HepG2 (cell line): ENCODE results near the gene NEGR1. TPM values are rescaled to one million over a fixed set of nuclear protein-coding genes. Genes with fewer than 3 reads are reported as not detected.

Experiments
- ATAC-seq: fragments of 200-7000 bp; cut with Tn5 transposase; 3 replicates; pipeline ENCODE4 v1.9.1; 2020; ENCODE audit warnings: mild to moderate bottlenecking, moderate library complexity
- BruUV-seq: library from RNA; stranded (reverse); fragments of 400-500 nt; replicated peaks from 2 replicates; lab custom pipeline; 2021; lab: Mats Ljungman, UMichigan
- CTCF ChIA-PET: fragments of 300-600 bp; formaldehyde crosslinking; extraction: SDS; loops from one replicate; lab custom pipeline; 2021; ENCODE audit warnings: low total read pairs, inconsistent platforms, low intra/inter-chr PET ratio; lab: Yijun Ruan, JAX
- POLR2A ChIA-PET: fragments of 350-600 bp; sonication (Branson Sonifier 250); formaldehyde crosslinking; loops from one replicate; lab custom pipeline; 2020; ENCODE audit warnings: antibody characterized with exemption, inconsistent platforms; lab: Yijun Ruan, JAX
- DNase-seq: peaks from one replicate; pipeline ENCODE4 v3.0.0-alpha.2; 2015; ENCODE audit warnings: low spot score
- FAIRE-seq: peaks from 3 replicates; lab custom pipeline; 2011; peaks lifted over from hg19 to GRCh38; lab: Jason Lieb, UNC
- H2AFZ ChIP-seq: one replicate; pipeline ENCODE4 v1.6.1; 2011; ENCODE audit warnings: low read length, inconsistent platforms
- H3K27ac ChIP-seq: fragments of 300-600 bp; 3 replicates; pipeline ENCODE4 v1.8.0; 2011; ENCODE audit warnings: mixed run types, mild to moderate bottlenecking, mixed read lengths, low read length, inconsistent platforms; ENCODE audit not compliant: insufficient read depth; ENCODE audit errors: extremely low read length
- H3K27me3 ChIP-seq, 2 experiments: fragments of 200-600 bp in 1 of 2; 2 replicates in 1 of 2; 3 replicates in 1 of 2; pipeline versions ENCODE4 v1.6.0 to v1.8.0; 2011; ENCODE audit warnings: low read length in 2 of 2, mild to moderate bottlenecking in 2 of 2, moderate library complexity in 2 of 2, inconsistent platforms in 1 of 2; ENCODE audit not compliant: insufficient read depth in 2 of 2, control insufficient read depth in 1 of 2
- H3K36me3 ChIP-seq, 2 experiments: fragments of 200-600 bp in 1 of 2; replicated peaks in 1 of 2; 2 replicates in 1 of 2; 3 replicates in 1 of 2; pipeline versions ENCODE4 v1.5.1 to v1.8.0; 2011; ENCODE audit warnings: low read length in 2 of 2, inconsistent platforms in 1 of 2; ENCODE audit not compliant: insufficient read depth in 2 of 2, control insufficient read depth in 1 of 2
- H3K4me1 ChIP-seq: 2 replicates; pipeline ENCODE4 v1.5.1; 2012; ENCODE audit warnings: low read length, inconsistent platforms; ENCODE audit not compliant: insufficient read depth
- H3K4me2 ChIP-seq: 2 replicates; pipeline ENCODE4 v1.6.0; 2011; ENCODE audit warnings: low read depth, low read length, inconsistent platforms
- H3K4me3 ChIP-seq, 3 experiments: fragments of 200-600 bp in 1 of 3; sonication (generic), shearing (Covaris generic) in 1 of 3; replicated peaks in 1 of 3; 2 replicates each; pipeline ENCODE4 v1.5.1; 2011 to 2016; ENCODE audit warnings: low read length in 3 of 3, inconsistent platforms in 2 of 3, low read depth in 2 of 3, mild to moderate bottlenecking in 2 of 3, control low read depth in 1 of 3, mixed read lengths in 1 of 3; ENCODE audit not compliant: insufficient read depth in 1 of 3
- H3K79me2 ChIP-seq: one replicate; pipeline ENCODE4 v1.6.1; 2011; ENCODE audit warnings: low read length, inconsistent platforms; ENCODE audit not compliant: insufficient read depth
- H3K9ac ChIP-seq: 2 replicates; pipeline ENCODE4 v1.6.0; 2011; ENCODE audit warnings: mild to moderate bottlenecking, low read depth, low read length, inconsistent platforms; ENCODE audit not compliant: insufficient read depth
- H3K9me3 ChIP-seq: 2 replicates; pipeline ENCODE4 v1.5.1; 2012; ENCODE audit warnings: mild to moderate bottlenecking, low read length
- H4K20me1 ChIP-seq: 2 replicates; pipeline ENCODE4 v1.6.0; 2011; ENCODE audit warnings: inconsistent platforms, mild to moderate bottlenecking, low read length, moderate library complexity; ENCODE audit not compliant: insufficient read depth
- KAT8 ChIP-seq: IDR thresholded peaks from 2 replicates; pipeline ENCODE4 v1.6.1; 2016; ENCODE audit warnings: missing genetic modification reagents, missing compliant biosample characterization
- NCOA1 ChIP-seq: sonication (generic); formaldehyde crosslinking; IDR thresholded peaks from 2 replicates; pipeline ENCODE4 v1.9.0; 2021; ENCODE audit warnings: missing genetic modification reagents
- NFE2L2 ChIP-seq: fragments of 150-350 bp; IDR thresholded peaks from 2 replicates; pipeline ENCODE4 v1.6.1; 2014; ENCODE audit warnings: low read length
- PHF8 ChIP-seq: sonication (generic); formaldehyde crosslinking; IDR thresholded peaks from 2 replicates; pipeline ENCODE4 v1.5.0; 2020; ENCODE audit warnings: missing genetic modification reagents
- TAF15 ChIP-seq: fragments of 200-400 bp; formaldehyde crosslinking; IDR thresholded peaks from one replicate; pipeline ENCODE4 v1.6.1; 2018; ENCODE audit warnings: mild to moderate bottlenecking, low read depth, low read length; ENCODE audit not compliant: poor library complexity, severe bottlenecking
- YY1 ChIP-seq: IDR thresholded peaks from 2 replicates; pipeline ENCODE4 v1.6.1; 2011; ENCODE audit warnings: low read length, low read depth, moderate library complexity, mild to moderate bottlenecking; ENCODE audit not compliant: insufficient read depth, insufficient replicate concordance
- ZNF17 ChIP-seq: sonication (generic); formaldehyde crosslinking; IDR thresholded peaks from 2 replicates; pipeline ENCODE4 v1.5.0; 2020; ENCODE audit warnings: mild to moderate bottlenecking, missing genetic modification reagents
- ZNF256 ChIP-seq: sonication (generic); formaldehyde crosslinking; conservative IDR thresholded peaks from 2 replicates; pipeline ENCODE4 v1.4.0; 2020; ENCODE audit warnings: missing genetic modification reagents
- ZNF264 ChIP-seq: sonication (generic); formaldehyde crosslinking; IDR thresholded peaks from 2 replicates; pipeline ENCODE4 v1.4.0; 2020; ENCODE audit warnings: missing genetic modification reagents
- ZNF644 ChIP-seq: IDR thresholded peaks from 2 replicates; pipeline ENCODE4 v1.6.1; 2016; ENCODE audit warnings: low read depth
- ZNF720 ChIP-seq: sonication (generic); formaldehyde crosslinking; IDR thresholded peaks from 2 replicates; pipeline ENCODE4 v1.4.0; 2020; ENCODE audit warnings: missing genetic modification reagents
- ZNF780A ChIP-seq: sonication (generic); formaldehyde crosslinking; IDR thresholded peaks from 2 replicates; pipeline ENCODE4 v1.8.0; 2022; ENCODE audit warnings: mild to moderate bottlenecking, missing genetic modification reagents, moderate library complexity
- WGBS: methylation state at CpG from one replicate; pipeline ENCODE4 v1.1.6; 2017; ENCODE audit warnings: low lambda C conversion rate; 5-methylcytosine and 5-hydroxymethylcytosine counted together
- in situ Hi-C: cut with HindIII; loops from 2 replicates; pipeline ENCODE4 v1.10.0; 2017; ENCODE audit warnings: low pct_unique_long_range_greater_than_20kb; ENCODE audit not compliant: extremely low pct_ligation_motif_present
- intact Hi-C: fragments of 100-400 bp; cut with micrococcal nuclease; formaldehyde crosslinking; loops from one replicate; pipeline ENCODE4 v1.10.0; 2022; ENCODE audit not compliant: unreplicated experiment
- polyA plus RNA-seq, 8 experiments: library from polyadenylated mRNA; depleted of rRNA in 3 of 8; stranded (reverse) in 7 of 8; unstranded in 1 of 8; fragments of >200 nt; fragmentation: Illumina TruSeq in 4 of 8; extraction: Trizol in 4 of 8; gene quantifications; 2 replicates each; pipeline versions ENCODE4 v1.2.1 to v1.2.3, GENCODE V29; 2011 to 2016; ENCODE audit warnings: low read depth in 4 of 8, missing spikeins in 1 of 8, mixed read lengths in 1 of 8; ENCODE audit not compliant: insufficient read depth in 1 of 8
- total RNA-seq, 5 experiments: library from RNA; depleted of rRNA; stranded (reverse); fragments of >200 nt; fragmentation: Illumina TruSeq; extraction: Trizol; gene quantifications; 2 replicates each; pipeline ENCODE4 v1.2.3, GENCODE V29; 2016; ENCODE audit warnings: low read depth in 1 of 5
- TF ChIP-seq, protein P1 (sequence below): sonication (generic); formaldehyde crosslinking; IDR thresholded peaks from 2 replicates; pipeline ENCODE4 v1.4.0; 2020; ENCODE audit warnings: missing genetic modification reagents, borderline replicate concordance
- TF ChIP-seq, protein P2 (sequence below): sonication (generic); IDR thresholded peaks from 2 replicates; pipeline ENCODE4 v1.6.1; 2016; ENCODE audit warnings: low read depth, borderline replicate concordance
- TF ChIP-seq, protein P3 (sequence below): sonication (generic); formaldehyde crosslinking; IDR thresholded peaks from 2 replicates; pipeline ENCODE4 v1.5.1; 2020; ENCODE audit warnings: missing genetic modification reagents, mild to moderate bottlenecking, borderline replicate concordance
- TF ChIP-seq, protein P4 (sequence below): sonication (generic); formaldehyde crosslinking; IDR thresholded peaks from 2 replicates; pipeline ENCODE4 v1.4.0; 2020; ENCODE audit warnings: low read depth, missing genetic modification reagents

Gene NEGR1
- total and polyA plus RNA-seq, 2 of the 13 experiments (the other 11 are each of a cell fraction or from before 2014, with no cell fraction given), result not detected

DNA sequence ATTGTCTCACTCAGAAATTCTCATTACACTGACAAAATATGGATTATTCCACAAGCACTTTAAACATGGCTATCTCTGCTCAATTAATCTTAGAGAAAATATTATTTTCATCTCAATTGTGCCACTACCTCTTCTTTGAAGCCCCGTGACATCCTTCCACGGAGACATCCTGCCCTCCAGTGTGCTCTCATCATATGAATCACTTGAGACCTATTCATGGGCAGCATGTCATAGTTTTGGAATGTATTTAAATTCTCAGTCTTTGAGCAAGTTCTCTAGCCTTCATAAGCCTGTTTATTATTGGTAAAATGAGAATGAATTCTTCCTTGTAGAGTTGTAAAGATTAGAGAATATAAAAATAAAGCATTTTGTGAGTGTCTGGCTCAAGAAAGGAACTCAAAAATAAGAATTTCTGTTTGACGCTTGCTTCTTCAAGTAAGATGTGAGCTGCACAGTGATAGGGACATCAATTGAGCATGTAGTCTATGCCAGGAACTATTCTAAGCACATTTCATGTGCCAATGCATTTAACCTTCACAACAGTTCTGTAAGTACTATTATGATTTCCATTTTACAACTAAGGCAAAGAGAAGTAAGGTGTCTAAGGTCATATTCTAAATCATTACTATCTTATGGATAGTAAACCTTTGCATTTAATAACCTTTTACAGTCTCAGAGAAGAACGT lies 644.1 kb downstream of the NEGR1 start:
- in situ Hi-C loops, result no loop called here
- no peaks in the 10 kb centered on the region for H3K27me3 ChIP-seq
- ChIA-PET CTCF (no interaction called here), POLR2A (no interaction called here)
- no peaks in the 10 kb centered on the region for H3K4me1 ChIP-seq
- 9% methylated on average over 4 of the region's 4 CpGs for WGBS
- H4K20me1 ChIP-seq, result no peaks in the 10 kb centered on the region
- FAIRE-seq, result no peak
- no peak for ATAC-seq
- intact Hi-C loops, result no loop called here
- H3K9ac ChIP-seq, result no peak overlapping the region
- BruUV-seq, result no TSS peak
- H3K27ac ChIP-seq, result no peak overlapping the region
- peaks cover 43% of the 10 kb centered on the region for H3K9me3 ChIP-seq
- H3K4me2 ChIP-seq, result no peak overlapping the region
- no peak overlapping the region for H2AFZ ChIP-seq
- H3K36me3 ChIP-seq, result no peaks in the 10 kb centered on the region
- no peak overlapping the region for H3K4me3 ChIP-seq
- no peak for DNase-seq
- H3K79me2 ChIP-seq, result no peaks in the 10 kb centered on the region
- TF ChIP-seq, protein P1, sequence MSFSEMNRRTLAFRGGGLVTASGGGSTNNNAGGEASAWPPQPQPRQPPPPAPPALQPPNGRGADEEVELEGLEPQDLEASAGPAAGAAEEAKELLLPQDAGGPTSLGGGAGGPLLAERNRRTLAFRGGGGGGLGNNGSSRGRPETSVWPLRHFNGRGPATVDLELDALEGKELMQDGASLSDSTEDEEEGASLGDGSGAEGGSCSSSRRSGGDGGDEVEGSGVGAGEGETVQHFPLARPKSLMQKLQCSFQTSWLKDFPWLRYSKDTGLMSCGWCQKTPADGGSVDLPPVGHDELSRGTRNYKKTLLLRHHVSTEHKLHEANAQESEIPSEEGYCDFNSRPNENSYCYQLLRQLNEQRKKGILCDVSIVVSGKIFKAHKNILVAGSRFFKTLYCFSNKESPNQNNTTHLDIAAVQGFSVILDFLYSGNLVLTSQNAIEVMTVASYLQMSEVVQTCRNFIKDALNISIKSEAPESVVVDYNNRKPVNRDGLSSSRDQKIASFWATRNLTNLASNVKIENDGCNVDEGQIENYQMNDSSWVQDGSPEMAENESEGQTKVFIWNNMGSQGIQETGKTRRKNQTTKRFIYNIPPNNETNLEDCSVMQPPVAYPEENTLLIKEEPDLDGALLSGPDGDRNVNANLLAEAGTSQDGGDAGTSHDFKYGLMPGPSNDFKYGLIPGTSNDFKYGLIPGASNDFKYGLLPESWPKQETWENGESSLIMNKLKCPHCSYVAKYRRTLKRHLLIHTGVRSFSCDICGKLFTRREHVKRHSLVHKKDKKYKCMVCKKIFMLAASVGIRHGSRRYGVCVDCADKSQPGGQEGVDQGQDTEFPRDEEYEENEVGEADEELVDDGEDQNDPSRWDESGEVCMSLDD (CRISPR knock-in tag), result no peak
- TF ChIP-seq, protein P2, sequence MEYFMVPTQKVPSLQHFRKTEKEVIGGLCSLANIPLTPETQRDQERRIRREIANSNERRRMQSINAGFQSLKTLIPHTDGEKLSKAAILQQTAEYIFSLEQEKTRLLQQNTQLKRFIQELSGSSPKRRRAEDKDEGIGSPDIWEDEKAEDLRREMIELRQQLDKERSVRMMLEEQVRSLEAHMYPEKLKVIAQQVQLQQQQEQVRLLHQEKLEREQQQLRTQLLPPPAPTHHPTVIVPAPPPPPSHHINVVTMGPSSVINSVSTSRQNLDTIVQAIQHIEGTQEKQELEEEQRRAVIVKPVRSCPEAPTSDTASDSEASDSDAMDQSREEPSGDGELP, result no peak
- TF ChIP-seq ZNF780A (CRISPR knock-in tag) (no peak), KAT8 (no peak), ZNF17 (CRISPR knock-in tag) (no peak), YY1 (no peak), PHF8 (CRISPR knock-in tag) (no peak), ZNF264 (CRISPR knock-in tag) (no peak), ZNF720 (CRISPR knock-in tag) (no peak), NCOA1 (CRISPR knock-in tag) (no peak), NFE2L2 (no peak), ZNF644 (CRISPR knock-in tag) (no peak), ZNF256 (CRISPR knock-in tag) (no peak), TAF15 (no peak)
- TF ChIP-seq, protein P3, sequence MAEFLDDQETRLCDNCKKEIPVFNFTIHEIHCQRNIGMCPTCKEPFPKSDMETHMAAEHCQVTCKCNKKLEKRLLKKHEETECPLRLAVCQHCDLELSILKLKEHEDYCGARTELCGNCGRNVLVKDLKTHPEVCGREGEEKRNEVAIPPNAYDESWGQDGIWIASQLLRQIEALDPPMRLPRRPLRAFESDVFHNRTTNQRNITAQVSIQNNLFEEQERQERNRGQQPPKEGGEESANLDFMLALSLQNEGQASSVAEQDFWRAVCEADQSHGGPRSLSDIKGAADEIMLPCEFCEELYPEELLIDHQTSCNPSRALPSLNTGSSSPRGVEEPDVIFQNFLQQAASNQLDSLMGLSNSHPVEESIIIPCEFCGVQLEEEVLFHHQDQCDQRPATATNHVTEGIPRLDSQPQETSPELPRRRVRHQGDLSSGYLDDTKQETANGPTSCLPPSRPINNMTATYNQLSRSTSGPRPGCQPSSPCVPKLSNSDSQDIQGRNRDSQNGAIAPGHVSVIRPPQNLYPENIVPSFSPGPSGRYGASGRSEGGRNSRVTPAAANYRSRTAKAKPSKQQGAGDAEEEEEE (CRISPR knock-in tag), result no peak
- TF ChIP-seq, protein P4, sequence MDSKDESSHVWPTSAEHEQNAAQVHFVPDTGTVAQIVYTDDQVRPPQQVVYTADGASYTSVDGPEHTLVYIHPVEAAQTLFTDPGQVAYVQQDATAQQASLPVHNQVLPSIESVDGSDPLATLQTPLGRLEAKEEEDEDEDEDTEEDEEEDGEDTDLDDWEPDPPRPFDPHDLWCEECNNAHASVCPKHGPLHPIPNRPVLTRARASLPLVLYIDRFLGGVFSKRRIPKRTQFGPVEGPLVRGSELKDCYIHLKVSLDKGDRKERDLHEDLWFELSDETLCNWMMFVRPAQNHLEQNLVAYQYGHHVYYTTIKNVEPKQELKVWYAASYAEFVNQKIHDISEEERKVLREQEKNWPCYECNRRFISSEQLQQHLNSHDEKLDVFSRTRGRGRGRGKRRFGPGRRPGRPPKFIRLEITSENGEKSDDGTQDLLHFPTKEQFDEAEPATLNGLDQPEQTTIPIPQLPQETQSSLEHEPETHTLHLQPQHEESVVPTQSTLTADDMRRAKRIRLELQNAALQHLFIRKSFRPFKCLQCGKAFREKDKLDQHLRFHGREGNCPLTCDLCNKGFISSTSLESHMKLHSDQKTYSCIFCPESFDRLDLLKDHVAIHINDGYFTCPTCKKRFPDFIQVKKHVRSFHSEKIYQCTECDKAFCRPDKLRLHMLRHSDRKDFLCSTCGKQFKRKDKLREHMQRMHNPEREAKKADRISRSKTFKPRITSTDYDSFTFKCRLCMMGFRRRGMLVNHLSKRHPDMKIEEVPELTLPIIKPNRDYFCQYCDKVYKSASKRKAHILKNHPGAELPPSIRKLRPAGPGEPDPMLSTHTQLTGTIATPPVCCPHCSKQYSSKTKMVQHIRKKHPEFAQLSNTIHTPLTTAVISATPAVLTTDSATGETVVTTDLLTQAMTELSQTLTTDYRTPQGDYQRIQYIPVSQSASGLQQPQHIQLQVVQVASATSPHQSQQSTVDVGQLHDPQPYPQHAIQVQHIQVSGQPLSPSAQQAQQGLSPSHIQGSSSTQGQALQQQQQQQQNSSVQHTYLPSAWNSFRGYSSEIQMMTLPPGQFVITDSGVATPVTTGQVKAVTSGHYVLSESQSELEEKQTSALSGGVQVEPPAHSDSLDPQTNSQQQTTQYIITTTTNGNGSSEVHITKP, result no peak
